DND-41 (cell line): Measurements from ENCODE around the gene SLC25A5.

Source experiments
- EZH2 ChIP-seq: IDR thresholded peaks from 3 replicates; pipeline ENCODE4 v1.6.1; 2012; ENCODE audit warnings: borderline replicate concordance, low read depth, mild to moderate bottlenecking, moderate library complexity, low read length, inconsistent platforms; ENCODE audit not compliant: severe bottlenecking
- TF ChIP-seq, protein P1 (sequence below): IDR thresholded peaks from 2 replicates; pipeline ENCODE4 v1.5.1; 2012; ENCODE audit warnings: borderline replicate concordance, low read length, moderate library complexity, mild to moderate bottlenecking; ENCODE audit not compliant: poor library complexity, severe bottlenecking; ENCODE audit errors: extremely low read depth

DNA sequence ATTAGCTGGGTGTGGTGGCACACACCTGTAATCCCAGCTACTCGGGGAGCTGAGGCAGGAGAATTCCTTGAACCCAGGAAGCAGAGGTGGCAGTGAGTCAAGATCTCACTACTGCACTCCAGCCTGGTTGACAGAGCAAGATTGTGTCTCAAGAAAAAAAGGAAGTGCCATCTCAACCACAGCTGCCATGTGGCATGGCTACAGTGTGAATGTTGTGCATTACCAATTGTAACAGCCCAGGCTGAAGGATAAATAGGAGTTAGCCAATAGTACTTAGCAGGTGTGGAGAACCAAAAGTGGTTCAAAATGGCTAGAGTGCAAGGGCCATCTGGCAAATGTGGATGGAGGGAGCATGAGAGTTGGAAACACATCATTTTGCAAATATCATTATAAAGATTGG lies 28.9 kb downstream of the SLC25A5 start:
- TF ChIP-seq, protein P1, sequence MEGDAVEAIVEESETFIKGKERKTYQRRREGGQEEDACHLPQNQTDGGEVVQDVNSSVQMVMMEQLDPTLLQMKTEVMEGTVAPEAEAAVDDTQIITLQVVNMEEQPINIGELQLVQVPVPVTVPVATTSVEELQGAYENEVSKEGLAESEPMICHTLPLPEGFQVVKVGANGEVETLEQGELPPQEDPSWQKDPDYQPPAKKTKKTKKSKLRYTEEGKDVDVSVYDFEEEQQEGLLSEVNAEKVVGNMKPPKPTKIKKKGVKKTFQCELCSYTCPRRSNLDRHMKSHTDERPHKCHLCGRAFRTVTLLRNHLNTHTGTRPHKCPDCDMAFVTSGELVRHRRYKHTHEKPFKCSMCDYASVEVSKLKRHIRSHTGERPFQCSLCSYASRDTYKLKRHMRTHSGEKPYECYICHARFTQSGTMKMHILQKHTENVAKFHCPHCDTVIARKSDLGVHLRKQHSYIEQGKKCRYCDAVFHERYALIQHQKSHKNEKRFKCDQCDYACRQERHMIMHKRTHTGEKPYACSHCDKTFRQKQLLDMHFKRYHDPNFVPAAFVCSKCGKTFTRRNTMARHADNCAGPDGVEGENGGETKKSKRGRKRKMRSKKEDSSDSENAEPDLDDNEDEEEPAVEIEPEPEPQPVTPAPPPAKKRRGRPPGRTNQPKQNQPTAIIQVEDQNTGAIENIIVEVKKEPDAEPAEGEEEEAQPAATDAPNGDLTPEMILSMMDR, result no peak
- no peak for TF ChIP-seq EZH2
